GM10847 (cell line): ENCODE results near the gene STK40.

Experiments used
- POLR2A ChIP-seq: IDR thresholded peaks from 2 replicates; pipeline ENCODE4 v1.6.1; 2011; ENCODE audit not compliant: insufficient read length; ENCODE audit errors: extremely low read depth

STK40 gene

GRCh38 chr1:36385410-36386264, at the start of gene STK40:
Gene STK40, minus strand, starts transcription at chr1:36385924. Its CDS starts 24,592 bp downstream, at chr1:36361332.
- TF ChIP-seq POLR2A: peak; percentile 50

- TF ChIP-seq POLR2A: no peak
Measured at GRCh38 chr1:36433102-36433501, 47.4 kb upstream of the STK40 start.

GRCh38 chr1:36432616-36433015, 46.9 kb upstream of the STK40 start:
- TF ChIP-seq POLR2A: no peak

GRCh38 chr1:36425791-36426190, 40.1 kb upstream of the STK40 start:
- no peak for TF ChIP-seq POLR2A

- TF ChIP-seq POLR2A: no peak
Measured at GRCh38 chr1:36421649-36422048, 35.9 kb upstream of the STK40 start.

- no peak for TF ChIP-seq POLR2A
Measured at GRCh38 chr1:36420836-36421317, 35.2 kb upstream of the STK40 start.

- no peak for TF ChIP-seq POLR2A
Measured at GRCh38 chr1:36420409-36420808, 34.7 kb upstream of the STK40 start.

GRCh38 chr1:36419569-36419968, 33.8 kb upstream of the STK40 start:
- TF ChIP-seq POLR2A: no peak

- TF ChIP-seq POLR2A: no peak
Measured at GRCh38 chr1:36419140-36419539, 33.4 kb upstream of the STK40 start.

GRCh38 chr1:36417931-36418330, 32.2 kb upstream of the STK40 start:
- TF ChIP-seq POLR2A: no peak

- TF ChIP-seq POLR2A: no peak
Measured at GRCh38 chr1:36415661-36416326, 30.1 kb upstream of the STK40 start.

GRCh38 chr1:36414384-36414783, 28.7 kb upstream of the STK40 start:
- TF ChIP-seq POLR2A: no peak

GRCh38 chr1:36411674-36412648, 26.2 kb upstream of the STK40 start:
- no peak for TF ChIP-seq POLR2A

- no peak for TF ChIP-seq POLR2A
Measured at GRCh38 chr1:36408479-36408878, 22.8 kb upstream of the STK40 start.

- no peak for TF ChIP-seq POLR2A
Measured at GRCh38 chr1:36406440-36406839, 20.7 kb upstream of the STK40 start.
